HepG2 (cell line): ENCODE results near the gene UBTD1. TPM values are rescaled to one million over a fixed set of nuclear protein-coding genes. Genes with fewer than 3 reads are reported as not detected.

ENCODE experiments used
- CSRNP1 ChIP-seq: sonication (generic); formaldehyde crosslinking; IDR thresholded peaks from 2 replicates; pipeline ENCODE4 v1.8.1; 2023; ENCODE audit warnings: mild to moderate bottlenecking, missing genetic modification reagents
- MTF2 ChIP-seq: sonication (generic); formaldehyde crosslinking; IDR thresholded peaks from 2 replicates; pipeline ENCODE4 v1.5.0; 2020; ENCODE audit warnings: missing genetic modification reagents, borderline replicate concordance
- PAF1 ChIP-seq: IDR thresholded peaks from 2 replicates; pipeline ENCODE4 v1.6.1; 2016; ENCODE audit warnings: missing genetic modification reagents, missing compliant biosample characterization
- PTBP1 ChIP-seq: fragments of 200-400 bp; formaldehyde crosslinking; IDR thresholded peaks from 2 replicates; pipeline ENCODE4 v1.6.1; 2018; ENCODE audit warnings: low read length, low read depth; ENCODE audit not compliant: poor library complexity, severe bottlenecking
- REL ChIP-seq: sonication (generic); formaldehyde crosslinking; conservative IDR thresholded peaks from 2 replicates; pipeline ENCODE4 v1.8.0; 2022; ENCODE audit warnings: mild to moderate bottlenecking, missing genetic modification reagents, moderate library complexity
- SP1 ChIP-seq, 2 experiments: fragments of 450-650 bp in 1 of 2; sonication (generic) in 1 of 2; formaldehyde crosslinking in 1 of 2; IDR thresholded peaks; 2 replicates each; pipeline versions ENCODE4 v1.4.0 to v1.6.1; 2016 to 2020; ENCODE audit warnings: missing genetic modification reagents in 1 of 2
- SUZ12 ChIP-seq: fragments of 150-350 bp; IDR thresholded peaks from 2 replicates; pipeline ENCODE4 v1.6.1; 2014; ENCODE audit warnings: low read depth, low read length
- TARDBP ChIP-seq: sonication (generic); formaldehyde crosslinking; IDR thresholded peaks from 2 replicates; pipeline ENCODE4 v1.8.0; 2022; ENCODE audit warnings: mild to moderate bottlenecking, missing genetic modification reagents
- TCF12 ChIP-seq, 2 experiments: fragments of 450-650 bp in 1 of 2; sonication (generic) in 1 of 2; formaldehyde crosslinking in 1 of 2; IDR thresholded peaks; 2 replicates each; pipeline versions ENCODE4 v1.6.1 to v1.8.0; 2017 to 2022; ENCODE audit warnings: antibody characterized with exemption in 1 of 2, mild to moderate bottlenecking in 1 of 2, missing genetic modification reagents in 1 of 2, moderate library complexity in 1 of 2
- TCF7 ChIP-seq: sonication (generic); IDR thresholded peaks from 2 replicates; pipeline ENCODE4 v1.6.1; 2016; ENCODE audit warnings: antibody characterized with exemption, low read depth
- ZFP41 ChIP-seq: sonication (generic); formaldehyde crosslinking; IDR thresholded peaks from 2 replicates; pipeline ENCODE4 v1.4.0; 2020; ENCODE audit warnings: mild to moderate bottlenecking, missing genetic modification reagents, borderline replicate concordance
- ZNF253 ChIP-seq: sonication (generic); formaldehyde crosslinking; IDR thresholded peaks from 2 replicates; pipeline ENCODE4 v1.8.0; 2022; ENCODE audit warnings: mild to moderate bottlenecking, missing genetic modification reagents, borderline replicate concordance
- ZNF431 ChIP-seq: sonication (generic); formaldehyde crosslinking; IDR thresholded peaks from 2 replicates; pipeline ENCODE4 v1.9.0; 2022; ENCODE audit warnings: missing genetic modification reagents, low read depth, mild to moderate bottlenecking, borderline replicate concordance
- ZNF496 ChIP-seq: sonication (generic); formaldehyde crosslinking; IDR thresholded peaks from 2 replicates; pipeline ENCODE4 v1.8.1; 2023; ENCODE audit warnings: mild to moderate bottlenecking, moderate library complexity, missing genetic modification reagents; ENCODE audit not compliant: insufficient replicate concordance
- ZNF503 ChIP-seq: sonication (generic); formaldehyde crosslinking; IDR thresholded peaks from 2 replicates; pipeline ENCODE4 v1.4.0; 2020; ENCODE audit warnings: missing genetic modification reagents
- ZNF510 ChIP-seq: sonication (generic); formaldehyde crosslinking; IDR thresholded peaks from 2 replicates; pipeline ENCODE4 v1.4.0; 2020; ENCODE audit warnings: low read depth, mild to moderate bottlenecking, missing genetic modification reagents
- ZNF605 ChIP-seq: sonication (generic); formaldehyde crosslinking; IDR thresholded peaks from 2 replicates; pipeline ENCODE4 v1.8.0; 2022; ENCODE audit warnings: mild to moderate bottlenecking, missing genetic modification reagents
- ZNF616 ChIP-seq: sonication (generic); formaldehyde crosslinking; IDR thresholded peaks from 2 replicates; pipeline ENCODE4 v1.5.0; 2020; ENCODE audit warnings: low read depth, mild to moderate bottlenecking, missing genetic modification reagents
- ZNF639 ChIP-seq: conservative IDR thresholded peaks from 2 replicates; pipeline ENCODE4 v1.6.1; 2018; ENCODE audit warnings: missing genetic modification reagents
- ZNF652 ChIP-seq: IDR thresholded peaks from 2 replicates; pipeline ENCODE4 v1.6.1; 2016; ENCODE audit warnings: low read depth, borderline replicate concordance
- ZNF766 ChIP-seq: sonication (generic); formaldehyde crosslinking; IDR thresholded peaks from 2 replicates; pipeline ENCODE4 v1.5.0; 2020; ENCODE audit warnings: missing genetic modification reagents, borderline replicate concordance
- ZNF784 ChIP-seq: sonication (generic); formaldehyde crosslinking; IDR thresholded peaks from 2 replicates; pipeline ENCODE4 v1.5.1; 2020; ENCODE audit warnings: missing genetic modification reagents, mild to moderate bottlenecking, borderline replicate concordance
- ZSCAN9 ChIP-seq: IDR thresholded peaks from 2 replicates; pipeline ENCODE4 v1.6.1; 2016; ENCODE audit warnings: borderline replicate concordance
- polyA plus RNA-seq, 8 experiments: library from polyadenylated mRNA; depleted of rRNA in 3 of 8; stranded (reverse) in 7 of 8; unstranded in 1 of 8; fragments of >200 nt; fragmentation: Illumina TruSeq in 4 of 8; extraction: Trizol in 4 of 8; gene quantifications; 2 replicates each; pipeline versions ENCODE4 v1.2.1 to v1.2.3, GENCODE V29; 2011 to 2016; ENCODE audit warnings: low read depth in 4 of 8, missing spikeins in 1 of 8, mixed read lengths in 1 of 8; ENCODE audit not compliant: insufficient read depth in 1 of 8
- total RNA-seq, 5 experiments: library from RNA; depleted of rRNA; stranded (reverse); fragments of >200 nt; fragmentation: Illumina TruSeq; extraction: Trizol; gene quantifications; 2 replicates each; pipeline ENCODE4 v1.2.3, GENCODE V29; 2016; ENCODE audit warnings: low read depth in 1 of 5

The UBTD1 gene
- total and polyA plus RNA-seq, 2 of the 13 experiments (the other 11 are each of a cell fraction or from before 2014, with no cell fraction given) = 7.9 to 10.0 TPM

GRCh38 chr10:97497572-97498075, 1.1 kb upstream of the UBTD1 start (continued):
- TF ChIP-seq CSRNP1 (CRISPR knock-in tag) (no peak), ZNF431 (CRISPR knock-in tag) (0 out of 2 replicates have a peak, but pooled peaks have one; percentile 42), ZNF784 (CRISPR knock-in tag) (no peak), PAF1 (CRISPR knock-in tag) (no peak), SP1 (IDR thresholded peaks at IDR 0.05) (no peak), SP1 (CRISPR knock-in tag; IDR thresholded peaks at IDR 0.05) (0 out of 2 replicates have a peak, but pooled peaks have one; percentile 30), ZNF503 (no peak), ZNF652 (CRISPR knock-in tag) (no peak), TCF7 (no peak), ZNF616 (CRISPR knock-in tag) (no peak), ZNF639 (no peak), MTF2 (CRISPR knock-in tag) (no peak), SUZ12 (no peak), ZNF766 (CRISPR knock-in tag) (no peak), PTBP1 (no peak), ZSCAN9 (CRISPR knock-in tag) (no peak), ZNF496 (CRISPR knock-in tag) (no peak), TCF12 (IDR thresholded peaks at IDR 0.05) (no peak), TCF12 (CRISPR knock-in tag; IDR thresholded peaks at IDR 0.05) (no peak), ZNF510 (no peak), ZNF605 (CRISPR knock-in tag) (no peak; the same call in 1 of the 2 replicates), ZNF253 (no peak), TARDBP (CRISPR knock-in tag) (peak; percentile 78), ZFP41 (CRISPR knock-in tag) (no peak), REL (CRISPR knock-in tag) (no peak)
